ENCODE results near the gene MAGI2. TPM values are rescaled to one million over a fixed set of nuclear protein-coding genes. Genes with fewer than 3 reads are reported as not detected.
"Not testable (repeated sequence)": the region's sequence is repeated elsewhere in the genome, so short reads cannot be mapped to it uniquely, and the experiment has no call there.

The MAGI2 gene
- total and polyA plus RNA-seq, 8 donors = 6.1 to 9.2 (median 7.1) TPM

GRCh38 chr7:78327718-78328117, 1125.7 kb downstream of the MAGI2 start:
- Histone ChIP-seq H3K27me3 (no peaks in the 10 kb centered on the region), H3K4me3 (no peak overlapping the region), H3K4me1 (no peaks in the 10 kb centered on the region), H3K36me3 (no peaks in the 10 kb centered on the region), H3K27ac (no peak overlapping the region), H3K9me3 (no peaks in the 10 kb centered on the region)
- DNase-seq (no peak), ATAC-seq (no peak)
- TF ChIP-seq, protein P1, sequence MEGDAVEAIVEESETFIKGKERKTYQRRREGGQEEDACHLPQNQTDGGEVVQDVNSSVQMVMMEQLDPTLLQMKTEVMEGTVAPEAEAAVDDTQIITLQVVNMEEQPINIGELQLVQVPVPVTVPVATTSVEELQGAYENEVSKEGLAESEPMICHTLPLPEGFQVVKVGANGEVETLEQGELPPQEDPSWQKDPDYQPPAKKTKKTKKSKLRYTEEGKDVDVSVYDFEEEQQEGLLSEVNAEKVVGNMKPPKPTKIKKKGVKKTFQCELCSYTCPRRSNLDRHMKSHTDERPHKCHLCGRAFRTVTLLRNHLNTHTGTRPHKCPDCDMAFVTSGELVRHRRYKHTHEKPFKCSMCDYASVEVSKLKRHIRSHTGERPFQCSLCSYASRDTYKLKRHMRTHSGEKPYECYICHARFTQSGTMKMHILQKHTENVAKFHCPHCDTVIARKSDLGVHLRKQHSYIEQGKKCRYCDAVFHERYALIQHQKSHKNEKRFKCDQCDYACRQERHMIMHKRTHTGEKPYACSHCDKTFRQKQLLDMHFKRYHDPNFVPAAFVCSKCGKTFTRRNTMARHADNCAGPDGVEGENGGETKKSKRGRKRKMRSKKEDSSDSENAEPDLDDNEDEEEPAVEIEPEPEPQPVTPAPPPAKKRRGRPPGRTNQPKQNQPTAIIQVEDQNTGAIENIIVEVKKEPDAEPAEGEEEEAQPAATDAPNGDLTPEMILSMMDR (IDR thresholded peaks at IDR 0.05) = no peak
- intact Hi-C loops (cut with DNase I) = no loop called here

GRCh38 chr7:78326876-78327275, 1126.6 kb downstream of the MAGI2 start:
- DNase-seq (no peak), ATAC-seq (no peak)
- H3K4me3 ChIP-seq = no peak overlapping the region
- H3K27me3 ChIP-seq = no peaks in the 10 kb centered on the region
- peaks cover 0 to 6% of the 10 kb centered on the region in 2 donors for H3K9me3 ChIP-seq
- intact Hi-C loops (cut with DNase I) = no loop called here
- H3K36me3 ChIP-seq = no peaks in the 10 kb centered on the region
- H3K27ac ChIP-seq = no peak overlapping the region
- TF ChIP-seq, protein P1 (IDR thresholded peaks at IDR 0.05) = no peak
- no peaks in the 10 kb centered on the region for H3K4me1 ChIP-seq

DNA sequence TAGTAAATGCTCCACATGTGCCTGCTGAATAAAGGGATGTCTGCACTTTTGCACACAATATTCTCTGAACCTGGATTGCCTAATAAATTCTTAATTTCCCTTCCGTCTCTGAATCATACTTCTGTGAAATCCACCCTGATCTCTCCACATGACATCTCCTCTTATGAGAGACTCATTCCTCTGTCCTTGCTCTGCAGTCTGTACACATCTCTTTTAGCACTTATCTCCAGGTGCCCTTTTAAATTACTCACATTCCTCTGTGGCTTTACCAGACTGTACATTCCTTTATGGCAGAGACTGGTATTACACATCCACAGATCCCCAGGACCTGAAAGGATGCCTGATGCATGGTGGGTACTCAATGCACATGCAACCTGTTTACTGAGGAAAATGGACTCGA, 1127.3 kb downstream of the MAGI2 start:
- TF ChIP-seq, protein P1 (IDR thresholded peaks at IDR 0.05) = no peak

DNA sequence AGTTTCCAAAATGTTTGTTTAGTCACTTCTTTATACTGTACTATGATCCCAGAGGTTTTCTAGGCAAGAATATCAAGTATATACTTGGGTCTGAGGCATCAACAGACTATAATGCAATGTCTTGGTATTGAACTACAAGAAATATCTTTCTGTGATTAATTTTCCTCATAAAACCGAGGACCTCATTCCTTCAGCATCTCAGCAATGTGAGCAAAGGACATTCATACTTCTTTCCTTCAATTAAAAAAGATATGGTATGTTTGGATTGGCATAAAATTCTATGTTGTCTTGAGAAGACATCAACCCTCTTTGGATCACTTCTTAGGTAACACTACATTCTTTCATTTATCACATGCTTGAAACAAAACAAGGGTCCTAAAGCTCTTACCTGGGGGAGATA, 1130.3 kb downstream of the MAGI2 start:
- TF ChIP-seq, protein P1 (IDR thresholded peaks at IDR 0.05) = no peak

More for the DNA sequence above, 1127.3 kb downstream of the MAGI2 start:
- H3K4me1 ChIP-seq = no peaks in the 10 kb centered on the region
- H3K9me3 ChIP-seq = peaks cover 0 to 7% of the 10 kb centered on the region in 2 donors
- H3K36me3 ChIP-seq = no peaks in the 10 kb centered on the region
- H3K27me3 ChIP-seq = no peaks in the 10 kb centered on the region
- ATAC-seq (peak; percentile 64), DNase-seq (no peak)
- no peak overlapping the region for H3K4me3 ChIP-seq
- intact Hi-C loops (cut with DNase I) = no loop called here
- H3K27ac ChIP-seq = no peak overlapping the region

DNA sequence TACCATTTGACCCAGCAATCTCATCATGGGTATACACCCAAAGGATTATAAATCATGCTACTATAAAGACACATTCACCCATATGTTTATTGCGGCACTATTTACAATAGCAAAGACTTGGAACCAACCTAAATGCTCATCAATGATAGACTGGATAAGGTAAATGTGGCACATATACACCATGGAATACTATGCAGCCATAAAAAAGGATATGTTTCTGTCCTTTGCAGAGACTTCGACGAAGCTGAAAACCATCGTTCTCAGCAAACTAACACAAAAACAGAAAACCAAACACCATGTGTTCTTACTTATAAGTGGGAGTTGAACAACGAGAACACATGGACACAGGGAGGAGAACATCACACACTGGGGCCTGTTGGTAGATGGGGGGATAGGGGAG, 1131.2 kb downstream of the MAGI2 start:
- intact Hi-C loops (cut with DNase I); H3K4me3 ChIP-seq; H3K4me1 ChIP-seq; H3K9me3 ChIP-seq; DNase-seq; H3K27ac ChIP-seq; ATAC-seq; H3K27me3 ChIP-seq; H3K36me3 ChIP-seq: not testable (repeated sequence)

More for the DNA sequence above, 1130.3 kb downstream of the MAGI2 start:
- intact Hi-C loops (cut with DNase I) = no loop called here
- peaks cover 0 to 10% of the 10 kb centered on the region in 2 donors for H3K9me3 ChIP-seq
- no peak for DNase-seq
- H3K27me3 ChIP-seq = no peaks in the 10 kb centered on the region
- no peaks in the 10 kb centered on the region for H3K4me1 ChIP-seq
- H3K4me3 ChIP-seq = no peak overlapping the region
- no peak overlapping the region for H3K27ac ChIP-seq
- no peaks in the 10 kb centered on the region for H3K36me3 ChIP-seq
- ATAC-seq = no peak

- H3K27ac ChIP-seq = no peak overlapping the region
- H3K4me1 ChIP-seq = no peaks in the 10 kb centered on the region
- no peaks in the 10 kb centered on the region for H3K36me3 ChIP-seq
- DNase-seq (no peak), ATAC-seq (no peak)
- TF ChIP-seq, protein P1 (IDR thresholded peaks at IDR 0.05) = no peak
- H3K27me3 ChIP-seq = no peaks in the 10 kb centered on the region
- no peak overlapping the region for H3K4me3 ChIP-seq
- intact Hi-C loops (cut with DNase I) = no loop called here
- peaks cover 0 to 9% of the 10 kb centered on the region in 2 donors for H3K9me3 ChIP-seq
These were observed 1136.1 kb downstream of the MAGI2 start for GRCh38 chr7:78317371-78317770.

Measured in left lung (tissue), 10 donors.